HG02885 (cell line): ENCODE data around the gene KAZN.
"Not testable (repeated sequence)": the region's sequence is repeated elsewhere in the genome, so short reads cannot be mapped to it uniquely, and the experiment has no call there.

Experiments used
- ATAC-seq: cut with Tn5 transposase; IDR thresholded peaks from one replicate; pipeline ENCODE4 v1.9.1; 2021; ENCODE audit warnings: mild to moderate bottlenecking; ENCODE audit not compliant: unreplicated experiment, poor library complexity

KAZN gene

DNA sequence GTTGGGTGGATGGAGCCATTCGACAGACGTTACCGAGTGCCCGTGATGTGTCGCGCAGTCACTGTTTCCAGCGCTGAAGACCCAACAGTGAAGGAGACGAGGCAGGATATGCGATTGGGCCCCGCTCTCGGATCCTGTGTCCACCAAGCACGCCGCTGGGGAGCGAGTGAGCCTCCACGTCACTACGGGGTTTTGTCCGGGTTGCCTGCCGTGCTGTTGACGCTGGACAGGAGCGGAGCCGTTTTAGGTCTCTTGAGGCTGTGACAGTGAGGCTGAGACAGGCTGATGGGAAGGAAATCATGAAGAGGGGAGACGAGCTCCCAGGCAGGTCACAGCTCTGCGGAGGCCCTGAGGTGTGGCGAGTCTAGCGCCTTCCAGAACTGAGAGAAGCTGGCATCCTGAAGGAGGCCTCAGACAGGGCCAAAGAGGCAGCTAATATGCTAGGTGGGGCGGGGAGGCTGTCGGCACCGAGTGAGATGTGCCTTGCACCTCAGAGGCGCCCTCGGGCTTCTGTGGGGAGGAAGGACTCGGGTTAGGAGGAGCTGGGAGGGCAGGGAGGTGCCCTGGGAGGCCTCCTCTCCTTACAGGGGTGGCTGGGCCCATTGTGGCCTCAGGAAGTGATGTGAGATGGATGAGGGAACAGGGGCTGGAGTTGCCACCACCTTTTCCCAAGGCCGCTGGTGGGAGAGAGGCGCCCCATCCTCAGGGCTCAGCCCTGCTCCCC is 359.1 kb downstream of the KAZN start:
- ATAC-seq, result no peak

DNA sequence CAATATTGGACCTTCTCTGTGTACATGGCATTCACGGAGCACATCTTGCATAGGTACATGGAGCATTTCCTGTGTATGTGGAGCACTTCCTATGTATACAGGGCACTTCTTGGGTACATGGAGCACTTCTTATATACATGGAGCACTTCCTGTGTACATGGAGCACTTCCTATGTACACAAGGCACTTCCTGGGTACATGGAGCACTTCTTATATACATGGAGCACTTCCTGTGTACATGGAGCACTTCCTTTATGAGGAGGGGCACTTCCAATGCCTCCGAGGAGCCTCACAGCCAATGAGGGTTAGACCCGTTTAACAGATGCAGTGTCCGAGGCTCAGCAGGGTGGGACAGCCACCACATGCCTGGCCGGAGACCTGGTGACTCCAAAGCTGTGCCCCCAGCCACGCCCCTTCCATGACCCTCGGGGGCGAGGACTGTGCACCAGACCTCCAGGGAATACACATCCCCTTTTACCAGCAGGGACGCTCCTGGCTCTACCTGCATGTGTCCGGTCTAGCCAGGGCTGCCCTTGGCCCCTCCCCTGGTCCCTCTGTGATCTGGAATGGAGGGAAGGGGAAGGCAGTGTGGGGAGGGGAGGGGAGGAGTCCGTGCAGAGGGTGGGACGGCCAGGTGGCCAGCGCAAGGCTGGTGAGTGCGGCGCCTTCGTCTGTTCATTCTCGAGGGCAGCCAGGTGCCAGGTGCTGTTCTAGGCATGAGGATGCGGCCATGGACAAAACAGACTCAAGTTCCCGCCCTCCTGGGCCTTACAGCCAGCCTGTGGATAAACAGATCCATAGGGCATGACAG is 360.0 kb downstream of the KAZN start:
- no peak for ATAC-seq

DNA sequence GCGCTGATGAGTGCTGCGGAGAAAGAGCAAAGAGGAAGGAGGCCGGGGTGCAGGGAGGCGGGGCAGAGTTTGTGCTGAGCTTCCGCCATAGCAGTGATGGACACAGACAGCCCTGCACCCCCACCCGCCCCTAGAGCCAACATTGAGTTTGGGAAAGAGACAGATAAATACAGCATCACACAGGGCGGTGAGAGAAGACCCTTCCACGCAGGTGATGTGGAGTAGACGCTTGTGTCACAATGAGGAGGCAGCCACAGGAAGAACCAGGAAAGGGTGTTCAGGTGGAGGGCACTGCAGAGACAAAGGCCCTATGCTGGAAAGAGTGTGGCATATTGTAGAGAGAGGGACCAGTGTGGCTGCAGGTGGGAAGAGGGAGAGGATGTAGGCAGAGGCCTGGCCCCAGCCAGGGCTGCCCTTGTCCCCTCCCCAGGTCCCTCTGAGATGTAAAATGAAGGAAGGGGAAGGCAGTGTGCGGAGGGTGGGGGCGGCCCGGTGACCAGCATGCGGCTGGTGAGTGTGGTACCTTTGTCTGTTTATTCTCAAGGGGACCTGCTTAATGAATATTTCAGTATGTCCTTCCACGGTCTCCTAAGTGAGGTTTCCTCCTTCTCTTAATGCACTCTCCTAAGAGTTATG is 360.7 kb downstream of the KAZN start:
- ATAC-seq, result no peak

DNA sequence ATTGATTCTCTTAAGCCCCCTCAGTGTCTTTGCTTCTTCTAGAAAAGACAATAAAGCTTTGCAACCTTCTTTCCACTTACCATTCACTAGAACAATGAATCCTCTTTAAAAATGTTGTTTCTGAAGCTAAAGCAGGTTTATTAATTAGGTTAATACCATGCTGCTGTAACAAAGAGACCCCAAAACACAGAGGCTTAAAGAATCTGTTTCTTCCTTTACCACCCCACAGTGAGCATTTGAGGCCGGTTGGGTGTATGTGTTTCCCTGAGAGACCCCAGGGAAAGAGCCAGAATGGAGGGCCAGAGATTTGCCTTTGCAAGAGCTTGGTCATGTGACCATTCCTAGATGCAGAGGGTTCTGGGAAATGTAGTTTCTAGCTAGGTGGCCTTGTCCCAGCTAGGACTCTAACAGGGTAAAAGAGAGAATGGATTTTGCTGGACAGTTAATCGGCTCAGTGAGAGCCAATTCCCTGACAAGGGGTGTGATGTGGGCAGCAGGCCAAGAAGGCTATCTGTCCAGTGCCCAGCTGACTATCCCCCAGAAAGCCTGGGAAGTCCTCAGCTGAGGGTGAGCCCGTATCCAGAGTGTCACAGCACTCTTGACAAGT is 363.3 kb downstream of the KAZN start:
- ATAC-seq, result no peak

DNA sequence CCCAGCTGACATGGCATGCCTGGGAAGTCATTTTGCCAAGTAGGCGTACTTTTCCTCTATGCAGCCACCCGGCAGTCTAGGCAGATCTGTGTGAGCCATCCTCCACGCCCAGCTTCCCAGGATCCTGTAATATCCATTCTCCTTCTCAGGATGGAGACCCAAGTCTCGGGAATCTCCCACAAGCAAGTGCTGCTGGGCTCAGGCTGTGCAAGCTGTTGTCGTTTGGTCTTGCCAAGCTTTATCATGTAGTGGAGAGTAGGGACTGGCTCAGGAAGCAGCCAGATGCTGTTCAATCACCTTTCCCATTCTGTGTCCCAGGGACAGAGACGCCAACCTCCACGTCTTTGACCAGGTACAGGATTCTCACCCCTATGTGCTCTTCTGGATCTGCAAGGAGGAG is 363.9 kb downstream of the KAZN start:
- ATAC-seq, result no peak

DNA sequence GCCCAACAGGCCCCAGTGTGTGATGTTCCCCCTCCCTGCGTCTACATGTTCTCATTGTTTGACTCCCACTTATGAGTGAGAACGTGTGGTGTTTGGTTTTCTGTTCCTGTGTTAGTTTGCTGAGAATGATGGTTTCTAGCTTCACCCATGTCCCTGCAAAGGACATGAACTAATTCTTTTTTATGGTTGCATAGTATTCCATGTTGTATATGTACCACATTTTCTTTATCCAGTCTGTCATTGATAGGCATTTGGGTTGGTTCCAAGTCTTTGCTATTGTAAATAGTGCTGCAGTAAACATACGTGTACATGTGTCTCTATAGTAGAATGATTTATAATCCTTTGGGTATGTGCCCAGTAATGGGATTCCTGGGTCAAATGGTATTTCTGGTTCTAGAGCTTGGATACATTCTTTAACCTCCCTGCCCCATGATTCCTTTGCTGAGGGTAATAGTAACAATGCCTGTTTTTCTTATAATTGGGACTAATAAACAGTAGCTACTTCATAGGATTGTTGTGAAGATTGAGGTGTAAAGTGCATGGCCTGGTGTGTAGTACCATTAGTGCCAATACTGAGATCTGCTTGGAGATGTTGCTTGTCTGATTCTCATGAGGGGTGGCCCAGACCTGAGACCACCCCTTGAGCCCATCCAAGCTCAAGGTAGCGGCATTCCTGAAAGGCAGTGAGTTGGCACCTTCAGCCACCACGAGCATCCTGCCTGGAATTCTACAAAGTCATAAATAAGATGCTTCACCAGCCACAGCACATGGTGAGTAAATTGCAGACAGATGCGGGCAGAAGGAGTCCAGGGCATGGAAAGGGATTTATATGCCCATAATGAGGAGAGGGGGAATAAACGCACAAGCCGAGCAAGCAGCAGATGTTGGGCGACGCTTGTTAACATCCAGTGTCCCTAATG is 365.6 kb downstream of the KAZN start:
- not testable (repeated sequence) for ATAC-seq

DNA sequence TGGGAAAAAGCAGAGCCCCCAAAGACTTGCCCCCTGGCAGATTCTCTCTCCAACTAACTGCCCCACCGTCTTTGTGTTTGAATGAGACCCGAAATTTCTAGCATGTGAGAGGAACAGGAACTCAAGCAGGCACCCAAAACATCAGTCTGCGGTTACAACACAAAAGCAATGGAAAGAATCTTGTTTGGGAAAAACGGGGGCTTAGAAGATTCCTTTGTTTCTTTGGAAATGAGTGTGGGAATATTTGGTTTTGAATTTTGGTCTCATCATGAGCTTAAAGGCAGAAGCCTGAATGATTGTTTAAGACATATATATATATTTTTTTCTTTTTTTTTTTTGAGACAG is 366.2 kb downstream of the KAZN start:
- no peak for ATAC-seq

DNA sequence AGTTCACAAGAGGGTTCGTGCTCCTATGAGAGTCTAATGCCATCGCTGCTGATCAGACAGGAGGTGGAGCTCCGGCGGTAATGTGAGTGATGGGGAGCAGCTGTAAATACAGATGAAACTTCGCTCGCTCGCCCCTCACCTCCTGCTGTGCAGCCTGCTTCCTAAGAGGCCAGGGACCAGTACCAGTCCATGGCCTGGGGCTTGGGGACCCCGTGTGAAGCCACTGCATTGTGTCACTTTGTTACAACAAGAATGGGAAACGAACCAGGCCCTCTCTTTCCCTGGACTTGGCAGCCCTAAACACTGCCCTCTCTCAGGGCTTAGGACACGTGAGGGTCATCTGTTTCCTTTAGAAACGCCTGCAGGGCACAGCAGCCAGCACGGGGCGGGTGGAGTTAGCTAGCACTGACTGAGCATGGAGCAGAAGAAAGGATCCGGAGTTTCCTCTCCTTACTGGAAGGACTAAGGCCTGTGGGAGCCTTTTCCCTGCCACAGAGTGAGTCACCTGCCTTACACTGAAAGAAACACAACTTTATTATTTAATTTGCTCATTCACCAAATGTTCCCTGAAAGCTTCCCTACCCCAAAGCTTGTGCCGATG is 369.9 kb downstream of the KAZN start:
- no peak for ATAC-seq

DNA sequence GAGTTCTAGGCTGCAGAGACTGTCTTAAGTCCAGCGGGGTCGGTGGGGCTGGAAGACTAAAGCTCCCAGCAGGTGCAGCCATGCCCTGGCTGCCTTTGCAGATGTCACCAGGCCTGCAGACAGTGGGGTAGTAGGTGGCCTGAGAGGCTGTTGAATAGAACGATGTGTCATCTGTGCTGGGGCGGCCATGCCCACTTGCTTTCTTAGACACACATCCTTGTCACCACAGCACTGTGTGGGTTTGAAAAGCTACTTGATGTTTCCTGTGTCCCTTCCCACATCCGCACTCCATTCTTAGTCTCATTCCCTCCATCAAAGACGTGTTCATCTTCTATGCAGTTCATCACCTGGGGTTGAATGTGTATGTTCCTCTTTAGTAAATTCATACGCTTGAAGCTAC is 370.5 kb downstream of the KAZN start:
- ATAC-seq, result no peak

DNA sequence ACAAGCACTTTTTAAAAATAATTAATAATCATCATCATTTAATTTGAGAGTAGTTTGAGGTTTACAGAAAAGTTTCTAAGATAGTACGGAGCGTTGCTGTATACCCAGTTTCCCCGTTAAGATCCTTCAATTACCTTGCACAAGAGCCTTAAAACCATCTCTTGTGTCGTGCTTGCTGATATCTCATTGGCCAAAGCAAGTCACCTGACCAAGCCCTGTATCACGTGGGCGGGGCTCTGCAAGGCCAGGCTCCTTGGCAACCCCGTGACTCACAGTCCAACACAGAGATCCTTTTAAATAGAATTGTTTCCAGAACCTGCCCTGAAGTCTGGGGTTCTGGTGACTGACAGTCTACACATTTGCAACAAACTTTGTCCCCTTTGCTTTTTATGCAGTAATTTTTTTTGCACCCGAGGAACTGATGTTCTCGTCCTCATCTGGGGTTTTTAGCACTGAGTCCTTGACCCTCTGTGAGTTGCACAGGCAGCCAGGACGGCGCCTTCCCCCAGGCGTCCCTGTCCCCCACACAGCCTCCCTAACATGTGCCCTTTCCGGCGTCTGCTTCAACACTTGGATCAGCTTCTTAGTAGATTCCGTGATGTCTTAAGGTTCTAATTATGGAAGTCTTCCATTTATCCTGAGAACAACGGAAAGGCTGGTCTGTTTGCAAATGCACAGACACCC is 371.8 kb downstream of the KAZN start:
- ATAC-seq, result no peak

DNA sequence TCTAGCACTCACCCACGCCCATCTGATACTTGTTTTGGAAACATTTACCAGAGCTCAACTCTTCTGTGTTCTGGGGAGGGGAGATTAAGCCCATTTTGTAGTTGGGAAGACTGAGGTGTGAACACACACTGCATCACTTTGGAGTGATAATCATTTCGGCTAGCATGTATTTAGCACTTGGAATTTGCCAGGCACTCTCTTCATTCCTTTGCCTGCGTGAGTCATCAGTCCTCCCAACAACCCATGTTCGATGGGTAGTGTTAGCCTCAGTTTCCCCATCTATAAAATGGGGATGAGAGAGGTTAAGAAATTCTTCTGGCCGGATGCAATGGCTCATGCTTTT is 372.3 kb downstream of the KAZN start:
- ATAC-seq, result no peak

DNA sequence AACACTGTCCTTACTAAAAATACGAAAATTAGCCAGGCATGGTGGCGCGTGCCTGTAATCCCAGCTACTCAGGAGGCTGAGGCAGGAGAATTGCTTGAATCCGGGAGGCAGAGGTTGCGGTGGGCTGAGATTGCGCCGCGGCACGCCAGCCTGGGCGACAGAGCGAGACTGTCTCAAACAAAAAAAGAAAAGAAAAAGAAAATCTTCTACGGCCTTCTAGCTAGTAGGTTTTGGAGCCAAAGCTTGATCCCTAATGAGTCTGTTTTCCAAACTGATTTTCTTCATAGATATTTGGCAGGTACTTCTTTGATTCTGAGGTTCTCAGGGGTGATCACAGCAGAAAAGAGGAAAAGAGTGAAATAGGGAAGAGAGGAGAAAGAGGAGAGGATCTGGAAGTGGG is 372.7 kb downstream of the KAZN start:
- ATAC-seq, result no peak

DNA sequence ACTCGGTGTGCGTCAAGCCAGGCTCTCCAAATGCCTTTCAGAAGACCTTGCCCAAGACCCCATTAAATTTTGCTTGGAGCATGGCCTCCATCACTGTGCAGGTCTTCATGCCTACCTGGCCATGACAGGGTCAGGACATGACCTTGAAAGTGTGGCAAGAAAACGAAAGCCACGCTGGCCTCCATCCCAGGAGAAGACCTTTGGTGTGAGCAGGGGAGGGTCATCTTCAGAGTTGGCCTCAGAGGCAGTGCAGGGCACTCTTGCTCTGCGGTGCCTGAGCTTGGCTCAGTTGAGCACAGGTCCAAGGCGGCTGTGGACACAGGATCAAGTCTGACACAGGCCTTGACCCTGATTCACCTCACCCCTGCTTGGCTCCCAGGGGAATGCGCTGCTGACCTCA is 373.6 kb downstream of the KAZN start:
- ATAC-seq, result no peak

DNA sequence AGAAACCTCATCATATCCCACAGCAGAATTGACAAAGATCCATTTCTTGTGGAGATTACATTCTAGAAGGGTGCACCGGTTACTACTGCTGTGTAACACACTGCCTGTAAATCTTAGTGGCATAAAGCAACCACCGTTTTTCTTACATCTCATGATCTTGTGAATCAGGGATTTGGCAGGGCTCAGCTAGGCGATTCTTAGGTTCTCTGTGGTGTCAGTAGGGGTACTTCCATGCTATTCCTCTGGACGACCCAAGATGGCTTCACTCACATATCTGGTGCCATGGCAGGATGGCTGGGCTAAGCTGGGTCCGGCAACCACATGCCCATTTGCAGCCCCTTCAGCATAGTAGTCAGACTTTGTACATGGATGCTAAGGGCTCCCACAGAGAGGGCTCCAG is 375.3 kb downstream of the KAZN start:
- ATAC-seq, result no peak

DNA sequence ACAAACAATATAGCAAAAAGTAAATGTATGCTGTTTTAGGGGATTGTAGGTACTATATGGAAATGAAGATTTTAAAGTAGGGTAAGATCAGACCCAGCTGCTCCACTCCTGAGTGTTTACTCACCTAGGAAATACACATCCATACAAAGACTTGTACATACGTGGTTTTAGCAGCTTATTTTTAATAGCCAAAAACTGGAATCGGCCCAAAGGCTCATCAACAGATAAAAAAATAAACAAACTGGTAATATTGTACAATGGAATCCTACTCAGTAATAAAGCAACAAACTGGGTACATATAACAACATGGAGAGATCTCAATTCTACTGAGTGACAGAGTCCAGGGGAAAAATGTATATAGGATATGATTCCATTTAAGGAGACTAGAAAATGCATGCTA is 375.9 kb downstream of the KAZN start:
- ATAC-seq, result no peak

DNA sequence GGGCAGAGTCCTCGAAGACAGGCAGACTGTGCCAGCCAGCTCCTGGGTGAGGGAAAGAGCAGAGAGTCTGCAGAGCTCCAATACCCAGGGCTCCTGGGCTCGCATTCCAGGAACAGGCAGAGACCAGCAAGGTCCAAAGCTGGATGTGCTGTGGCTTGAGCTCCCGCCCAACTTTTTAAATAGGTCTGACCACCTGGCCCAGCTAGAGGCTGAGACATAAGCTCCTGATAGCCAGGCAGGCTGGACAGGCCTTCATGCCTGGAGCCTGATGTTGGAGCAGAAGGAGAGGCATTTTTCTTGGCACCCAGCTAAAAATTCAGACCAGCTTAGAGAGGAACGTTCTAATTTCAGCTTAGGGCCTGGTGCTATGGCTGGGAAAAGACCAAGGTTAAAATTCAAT is 376.6 kb downstream of the KAZN start:
- ATAC-seq, result no peak

DNA sequence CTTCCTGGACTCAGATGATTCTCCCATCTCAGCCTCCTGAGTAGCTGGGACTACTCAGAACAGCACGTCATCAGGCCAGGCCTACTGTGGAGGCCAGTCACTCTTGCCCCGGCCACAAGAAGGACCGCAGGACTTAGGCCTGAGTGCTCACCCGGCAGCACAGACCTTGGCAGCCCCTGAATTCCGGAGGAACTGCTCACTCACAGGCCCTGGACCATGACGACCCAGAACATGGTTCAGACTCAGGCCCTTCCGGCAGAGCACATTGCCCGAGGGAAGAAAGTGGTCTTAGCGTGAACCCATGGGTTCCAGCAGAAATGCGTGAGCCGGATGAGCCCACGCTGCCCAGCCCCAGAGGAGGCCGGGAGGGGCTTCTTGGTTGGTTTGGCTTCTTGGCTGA is 377.8 kb downstream of the KAZN start:
- no peak for ATAC-seq

DNA sequence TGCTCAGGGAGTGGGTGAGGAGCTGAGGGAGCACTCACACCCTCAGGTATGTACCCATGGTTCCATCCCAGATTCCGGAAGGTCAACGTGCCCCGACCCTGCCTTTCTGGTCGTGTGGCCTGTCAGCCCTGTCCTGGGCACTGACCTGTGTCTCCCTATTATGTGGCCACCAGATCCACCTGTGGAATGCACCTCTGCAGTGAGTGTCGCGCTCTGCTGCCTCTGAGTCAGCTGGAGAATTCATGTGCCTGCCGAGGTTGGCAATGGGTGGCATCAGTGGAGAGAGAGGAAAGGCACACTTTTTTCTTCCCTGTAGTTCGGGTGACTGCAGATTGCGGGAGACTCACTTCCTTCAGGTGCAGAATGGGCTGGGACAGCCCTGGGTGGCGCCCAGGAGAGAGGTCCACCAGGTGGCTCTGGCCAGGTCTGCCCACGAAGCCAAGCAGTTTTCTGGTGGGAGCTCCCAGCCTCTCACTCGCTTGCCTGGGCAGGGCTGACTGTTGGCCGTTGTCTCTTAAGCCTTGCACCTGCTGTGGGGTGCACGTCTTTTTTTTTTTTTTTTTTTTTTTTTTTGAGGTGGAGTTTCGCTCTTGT is 378.9 kb downstream of the KAZN start:
- no peak for ATAC-seq

DNA sequence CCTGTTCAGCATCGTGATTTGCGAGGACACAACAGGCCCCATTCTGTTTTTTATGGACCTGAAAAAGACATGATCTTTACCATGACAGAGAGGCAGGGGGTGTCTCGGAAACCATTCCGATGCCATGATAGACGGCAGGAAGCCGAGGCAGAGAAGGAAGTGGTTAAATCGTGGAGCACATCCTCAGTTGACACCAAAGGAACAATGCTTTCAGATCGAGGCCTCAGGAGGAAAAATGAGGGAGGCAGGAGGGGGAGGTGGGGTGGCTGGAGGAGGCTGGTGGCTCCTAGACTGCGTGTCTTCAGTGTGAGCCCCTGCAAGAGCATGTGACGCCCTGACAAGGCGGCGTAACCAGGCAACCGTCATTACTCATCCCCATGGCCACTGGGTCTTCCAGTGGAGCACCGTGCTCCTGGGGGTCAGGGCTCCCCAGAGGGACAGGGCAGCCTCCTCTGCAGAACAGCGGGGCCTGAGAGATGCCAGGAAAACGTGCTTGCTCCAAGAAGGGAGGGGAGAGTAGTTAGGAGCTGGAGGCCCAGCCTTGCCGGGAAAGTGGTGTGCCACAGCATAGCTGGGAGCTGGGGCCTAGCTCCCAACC is 382.2 kb downstream of the KAZN start:
- ATAC-seq, result no peak
